Measurements from ENCODE around the gene RPRD1A. TPM values are rescaled to one million over a fixed set of nuclear protein-coding genes. Genes with fewer than 3 reads are reported as not detected.

RPRD1A gene
- total RNA-seq, 4 donors from 2014 or later, result 43.9 to 76.3 (median 62.3) TPM

GRCh38 chr18:36035253-36035652 lies 32.1 kb downstream of the RPRD1A start:
- TF ChIP-seq, protein P1, sequence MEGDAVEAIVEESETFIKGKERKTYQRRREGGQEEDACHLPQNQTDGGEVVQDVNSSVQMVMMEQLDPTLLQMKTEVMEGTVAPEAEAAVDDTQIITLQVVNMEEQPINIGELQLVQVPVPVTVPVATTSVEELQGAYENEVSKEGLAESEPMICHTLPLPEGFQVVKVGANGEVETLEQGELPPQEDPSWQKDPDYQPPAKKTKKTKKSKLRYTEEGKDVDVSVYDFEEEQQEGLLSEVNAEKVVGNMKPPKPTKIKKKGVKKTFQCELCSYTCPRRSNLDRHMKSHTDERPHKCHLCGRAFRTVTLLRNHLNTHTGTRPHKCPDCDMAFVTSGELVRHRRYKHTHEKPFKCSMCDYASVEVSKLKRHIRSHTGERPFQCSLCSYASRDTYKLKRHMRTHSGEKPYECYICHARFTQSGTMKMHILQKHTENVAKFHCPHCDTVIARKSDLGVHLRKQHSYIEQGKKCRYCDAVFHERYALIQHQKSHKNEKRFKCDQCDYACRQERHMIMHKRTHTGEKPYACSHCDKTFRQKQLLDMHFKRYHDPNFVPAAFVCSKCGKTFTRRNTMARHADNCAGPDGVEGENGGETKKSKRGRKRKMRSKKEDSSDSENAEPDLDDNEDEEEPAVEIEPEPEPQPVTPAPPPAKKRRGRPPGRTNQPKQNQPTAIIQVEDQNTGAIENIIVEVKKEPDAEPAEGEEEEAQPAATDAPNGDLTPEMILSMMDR (IDR thresholded peaks at IDR 0.05; ENCODE audit: low read depth), result no peak

GRCh38 chr18:36034299-36034895 lies 33.0 kb downstream of the RPRD1A start:
- TF ChIP-seq, protein P1 (IDR thresholded peaks at IDR 0.05; ENCODE audit: low read depth), result no peak

DNA sequence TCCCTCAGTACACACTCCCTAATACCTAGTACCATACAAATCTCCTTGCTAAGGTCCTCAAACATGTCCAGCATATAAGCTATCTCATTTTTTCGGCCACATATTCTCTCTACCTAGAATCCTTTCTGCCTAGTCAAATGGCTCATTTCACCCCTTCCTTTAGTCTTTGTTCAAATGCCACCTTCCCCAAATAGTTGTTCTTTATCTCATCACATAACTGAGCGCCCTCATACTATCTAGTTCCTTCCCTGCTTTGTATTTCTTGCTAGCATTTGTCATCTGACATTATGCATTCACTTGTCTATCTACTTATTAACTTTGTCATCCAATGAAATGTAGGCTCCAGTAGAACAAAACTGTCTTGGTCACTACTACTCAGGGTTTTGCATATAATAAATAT lies 35.5 kb downstream of the RPRD1A start:
- TF ChIP-seq, protein P1 (IDR thresholded peaks at IDR 0.05; ENCODE audit: low read depth), result no peak

- TF ChIP-seq, protein P1 (IDR thresholded peaks at IDR 0.05; ENCODE audit: low read depth), result no peak
Measured at GRCh38 chr18:36031407-36031806, 36.0 kb downstream of the RPRD1A start.

GRCh38 chr18:36028859-36029258 lies 38.5 kb downstream of the RPRD1A start:
- TF ChIP-seq, protein P1 (IDR thresholded peaks at IDR 0.05; ENCODE audit: low read depth), result no peak

GRCh38 chr18:36025025-36025424 lies 42.3 kb downstream of the RPRD1A start:
- TF ChIP-seq, protein P1 (IDR thresholded peaks at IDR 0.05; ENCODE audit: low read depth), result no peak

DNA sequence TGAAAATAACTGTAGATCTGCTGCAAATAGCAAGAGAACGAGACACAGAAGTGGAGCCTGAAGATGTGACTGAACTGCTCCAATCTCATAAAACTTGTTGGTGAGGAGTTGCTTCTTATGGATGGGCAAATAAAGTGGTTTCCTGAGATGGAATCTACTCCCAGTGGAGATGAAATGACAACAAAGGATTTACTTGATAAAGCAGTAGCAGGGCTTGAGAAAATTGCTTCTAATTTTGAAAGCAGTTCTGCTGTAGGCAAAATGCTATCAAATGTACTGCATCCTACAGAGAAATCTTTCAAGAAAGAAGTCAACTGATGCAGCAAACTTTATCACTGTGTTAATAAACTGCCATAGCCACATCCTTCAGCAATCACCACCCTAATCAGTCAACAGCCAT lies 44.0 kb downstream of the RPRD1A start:
- TF ChIP-seq, protein P1 (IDR thresholded peaks at IDR 0.05; ENCODE audit: low read depth), result no peak

Data from subcutaneous adipose tissue (tissue), 4 donors.